Stimulated activated CD8-positive, alpha-beta memory T cell treated with anti-CD3 and anti-CD28 coated beads, Interleukin-7, amount 100 ng/mL, for 24 hours (primary cell): ENCODE results near the gene POLR1B.
"Not testable (repeated sequence)": the region's sequence is repeated elsewhere in the genome, so short reads cannot be mapped to it uniquely, and the experiment has no call there.

Experiments
- DNase-seq: peaks from one replicate; pipeline ENCODE4 v3.0.0-alpha.2; 2020; ENCODE audit warnings: low read depth

Gene POLR1B

GRCh38 chr2:112541315-112542122 lies 746 bp upstream of the POLR1B start:
- peak; percentile 52 for DNase-seq

GRCh38 chr2:112542984-112543661 lies 858 bp downstream of the POLR1B start:
- no peak for DNase-seq

GRCh38 chr2:112547333-112547732 lies 5.1 kb downstream of the POLR1B start:
- no peak for DNase-seq

- no peak for DNase-seq
Observed at GRCh38 chr2:112548980-112549379, 6.7 kb downstream of the POLR1B start.

GRCh38 chr2:112566104-112566503 lies 23.8 kb downstream of the POLR1B start:
- no peak for DNase-seq

- not testable (repeated sequence) for DNase-seq
Observed at GRCh38 chr2:112566508-112566907, 24.2 kb downstream of the POLR1B start.

GRCh38 chr2:112572005-112572404 lies 29.7 kb downstream of the POLR1B start:
- no peak for DNase-seq

- no peak for DNase-seq
Observed at GRCh38 chr2:112577756-112578155, 35.5 kb downstream of the POLR1B start.

- no peak for DNase-seq
Observed at GRCh38 chr2:112579241-112579640, 37.0 kb downstream of the POLR1B start.

GRCh38 chr2:112580084-112580483 lies 37.8 kb downstream of the POLR1B start:
- no peak for DNase-seq

- no peak for DNase-seq
Observed at GRCh38 chr2:112582314-112582746, 40.1 kb downstream of the POLR1B start.

GRCh38 chr2:112583497-112584133 lies 41.4 kb downstream of the POLR1B start:
- DNase-seq = no peak

GRCh38 chr2:112584134-112584890 lies 42.0 kb downstream of the POLR1B start, which contains the start of gene CHCHD5:
TSS of gene CHCHD5 (plus strand) at chr2:112584609. CDS start at chr2:112584648, 39 bp downstream.
- DNase-seq = peak; percentile 80

GRCh38 chr2:112584891-112585250 lies 42.6 kb downstream of the POLR1B start:
- DNase-seq = no peak

- no peak for DNase-seq
Observed at GRCh38 chr2:112585400-112585799, 43.1 kb downstream of the POLR1B start.

GRCh38 chr2:112585873-112586464 lies 43.7 kb downstream of the POLR1B start:
- DNase-seq = no peak

- DNase-seq = no peak
Observed at GRCh38 chr2:112588611-112589045, 46.4 kb downstream of the POLR1B start.

- no peak for DNase-seq
Observed at GRCh38 chr2:112591413-112591812, 49.1 kb downstream of the POLR1B start.

GRCh38 chr2:112593736-112594135 lies 51.5 kb downstream of the POLR1B start:
- DNase-seq = no peak

GRCh38 chr2:112597537-112598322 lies 55.5 kb downstream of the POLR1B start:
- DNase-seq = no peak

- no peak for DNase-seq
Observed at GRCh38 chr2:112600634-112601033, 58.4 kb downstream of the POLR1B start.
